Embryonic facial prominence (tissue), 1 donor: ENCODE data around the gene PSEN1.

ENCODE experiments used
- DNase-seq: peaks from one replicate; pipeline ENCODE4 v3.0.0-alpha.2; 2016; ENCODE audit errors: extremely low spot score

Gene PSEN1

GRCh38 chr14:73217411-73217810, 81.1 kb downstream of the PSEN1 start:
- no peak for DNase-seq

DNA sequence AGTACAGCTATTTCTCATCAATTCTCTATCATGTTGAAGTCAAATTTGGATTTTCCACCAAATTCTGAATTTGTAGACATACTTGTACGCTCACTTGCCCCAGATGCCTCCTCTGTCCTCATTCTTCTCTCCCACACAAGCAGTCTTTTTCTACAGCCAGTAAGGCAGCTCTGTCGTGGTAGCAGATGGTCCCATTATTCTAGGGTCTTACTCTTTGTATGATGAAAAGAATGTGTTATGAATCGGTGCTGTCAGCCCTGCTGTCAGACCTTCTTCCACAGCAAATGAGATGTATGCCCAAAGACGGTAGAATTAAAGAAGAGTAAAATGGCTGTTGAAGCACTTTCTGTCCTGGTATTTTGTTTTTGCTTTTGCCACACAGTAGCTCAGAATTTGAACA, 83.8 kb downstream of the PSEN1 start:
- no peak for DNase-seq

DNA sequence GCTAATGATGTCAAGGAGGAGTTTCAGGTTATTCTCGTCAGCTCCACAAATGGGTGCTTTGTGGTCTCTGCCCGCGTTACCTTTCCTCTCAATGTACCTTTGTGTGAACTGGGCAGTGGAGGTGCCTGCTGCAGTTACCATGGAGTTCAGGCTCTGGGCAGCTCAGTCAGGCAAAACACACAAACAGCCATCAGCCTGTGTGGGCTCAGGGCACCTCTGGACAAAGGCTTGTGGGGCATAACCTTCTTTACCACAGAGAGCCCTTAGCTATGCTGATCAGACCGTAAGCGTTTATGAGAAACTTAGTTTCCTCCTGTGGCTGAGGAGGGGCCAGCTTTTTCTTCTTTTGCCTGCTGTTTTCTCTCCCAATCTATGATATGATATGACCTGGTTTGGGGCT, 84.3 kb downstream of the PSEN1 start:
- no peak for DNase-seq

DNA sequence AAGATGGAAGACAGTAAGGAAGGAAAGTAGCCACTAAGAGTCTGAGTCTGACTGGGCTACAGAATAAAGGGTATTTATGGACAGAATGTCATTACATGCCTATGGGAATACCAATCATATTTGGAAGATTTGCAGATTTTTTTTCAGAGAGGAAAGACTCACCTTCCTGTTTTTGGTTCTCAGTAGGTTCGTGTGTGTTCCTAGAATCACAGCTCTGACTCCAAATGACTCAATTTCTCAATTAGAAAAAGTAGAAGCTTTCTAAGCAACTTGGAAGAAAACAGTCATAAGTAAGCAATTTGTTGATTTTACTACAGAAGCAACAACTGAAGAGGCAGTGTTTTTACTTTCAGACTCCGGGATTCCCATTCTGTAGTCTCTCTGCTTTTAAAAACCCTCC, 85.6 kb downstream of the PSEN1 start:
- no peak for DNase-seq

- DNase-seq: no peak
Observed at GRCh38 chr14:73223049-73223448, 86.7 kb downstream of the PSEN1 start.

GRCh38 chr14:73225496-73225895, 89.2 kb downstream of the PSEN1 start:
- no peak for DNase-seq

DNA sequence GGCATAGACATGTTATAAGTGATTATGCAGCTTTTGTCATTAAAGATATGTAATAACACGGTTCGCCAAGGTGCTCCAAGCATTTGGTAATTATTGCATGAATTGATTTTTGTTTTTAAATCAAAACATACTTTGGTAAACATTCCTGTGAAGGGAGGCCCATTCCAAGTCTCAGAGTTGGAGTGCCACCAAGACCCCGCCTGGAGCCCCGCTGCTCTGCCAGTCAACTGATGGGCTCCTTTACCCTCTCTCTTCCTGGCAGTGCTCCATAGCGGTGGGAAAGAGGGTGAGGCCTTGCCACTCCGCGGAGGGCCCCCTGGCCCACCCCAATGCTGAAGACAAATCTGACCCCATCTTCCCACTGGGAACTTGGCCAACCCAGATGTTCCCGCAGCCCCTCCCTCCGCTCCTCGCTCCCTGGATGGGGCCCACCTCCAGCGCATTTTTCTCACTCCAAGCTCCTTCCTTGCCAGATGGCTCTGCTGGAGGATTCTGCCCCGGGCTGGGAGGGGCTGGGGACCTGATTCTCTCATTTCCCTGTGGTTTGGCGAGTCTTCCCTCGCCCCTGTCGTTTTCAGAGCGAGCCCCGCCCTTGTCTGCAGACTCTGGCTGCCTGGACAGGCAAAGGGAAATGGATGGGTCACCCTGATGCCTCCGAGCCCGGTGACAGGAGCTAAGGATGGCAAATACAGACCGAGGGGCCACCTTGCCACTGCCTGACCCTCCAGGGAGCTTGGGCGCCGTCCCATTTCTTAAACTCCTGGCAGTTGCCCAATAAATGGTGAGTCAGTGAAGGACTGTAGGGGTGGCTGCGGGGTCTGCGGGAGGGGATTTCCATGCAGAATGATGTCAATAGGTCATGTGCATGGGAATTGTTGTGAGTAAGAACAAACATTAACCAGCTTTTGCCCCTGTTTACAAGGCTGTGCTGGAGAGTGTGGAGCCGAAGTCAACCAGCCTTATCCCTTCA, 91.8 kb downstream of the PSEN1 start:
- DNase-seq: peak; percentile 61

GRCh38 chr14:73230051-73230450, 93.7 kb downstream of the PSEN1 start:
- no peak for DNase-seq

- no peak for DNase-seq
Observed at GRCh38 chr14:73231981-73232851, 95.9 kb downstream of the PSEN1 start.

- no peak for DNase-seq
Observed at GRCh38 chr14:73232984-73233383, 96.7 kb downstream of the PSEN1 start.

DNA sequence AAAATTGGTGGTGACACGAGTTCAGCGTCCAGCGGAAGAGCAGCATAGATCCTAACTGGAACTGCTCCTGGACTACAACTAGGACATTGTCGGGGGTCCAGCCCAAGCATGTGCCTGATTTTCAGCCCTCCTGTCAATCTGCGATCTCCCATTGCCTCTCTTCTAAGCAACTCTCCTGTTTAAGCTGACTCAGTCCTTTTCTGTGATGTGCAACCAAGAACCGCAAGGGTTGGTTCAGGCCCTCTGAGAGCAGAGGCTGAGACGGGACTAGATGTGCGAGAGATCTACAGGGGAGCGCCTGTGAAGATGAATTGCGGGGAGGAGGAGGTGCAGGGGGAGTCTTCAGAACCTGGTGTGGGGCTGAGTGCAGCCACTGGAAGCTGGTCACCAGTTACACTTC, 97.3 kb downstream of the PSEN1 start:
- DNase-seq: no peak

DNA sequence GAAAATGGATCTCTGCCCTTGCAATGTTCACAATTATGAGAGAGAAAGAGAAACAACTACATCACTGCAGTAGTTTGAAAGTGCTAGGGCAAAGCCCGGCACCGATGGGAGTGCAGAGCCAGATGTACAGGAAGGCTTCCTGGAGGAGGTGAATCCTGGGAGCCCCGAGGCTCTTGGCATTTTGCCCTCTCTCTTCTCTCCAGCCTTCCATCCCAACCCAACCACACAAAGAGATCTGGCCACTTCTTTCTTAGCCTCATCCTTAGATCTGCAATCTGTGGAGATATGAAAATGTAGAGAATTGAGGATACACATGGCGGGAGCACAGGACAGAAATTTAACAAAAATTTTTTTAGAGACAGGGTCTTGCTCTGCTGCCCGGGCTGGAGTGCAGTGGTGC, 97.7 kb downstream of the PSEN1 start:
- no peak for DNase-seq

GRCh38 chr14:73234586-73235394, 98.5 kb downstream of the PSEN1 start:
- DNase-seq: no peak

GRCh38 chr14:73235531-73236155, 99.3 kb downstream of the PSEN1 start:
- no peak for DNase-seq

GRCh38 chr14:73236157-73236556, 99.8 kb downstream of the PSEN1 start:
- no peak for DNase-seq

DNA sequence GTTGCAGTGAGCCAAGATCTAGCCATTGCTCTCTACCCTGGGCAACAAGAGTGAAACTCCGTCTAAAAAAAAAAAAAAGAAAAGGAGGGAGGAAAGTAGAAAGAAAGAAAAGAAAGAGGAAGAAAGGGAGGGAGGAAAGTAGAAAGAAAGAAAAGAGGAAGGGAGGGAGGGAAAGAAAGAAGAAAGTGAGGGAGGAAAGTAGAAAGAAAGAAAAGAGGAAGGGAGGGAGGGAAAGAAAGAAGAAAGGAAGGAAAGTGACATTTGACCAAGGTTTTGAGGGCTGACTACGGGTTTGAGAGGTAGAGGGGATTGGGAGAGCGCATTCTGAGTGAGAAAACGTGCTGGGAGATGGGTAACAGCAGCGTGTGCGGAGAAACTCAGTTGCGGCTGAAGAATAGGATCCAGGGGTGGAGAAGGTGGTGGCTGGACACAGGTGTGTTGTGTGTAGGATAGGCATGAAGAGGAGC, 100.5 kb downstream of the PSEN1 start:
- DNase-seq: no peak

DNA sequence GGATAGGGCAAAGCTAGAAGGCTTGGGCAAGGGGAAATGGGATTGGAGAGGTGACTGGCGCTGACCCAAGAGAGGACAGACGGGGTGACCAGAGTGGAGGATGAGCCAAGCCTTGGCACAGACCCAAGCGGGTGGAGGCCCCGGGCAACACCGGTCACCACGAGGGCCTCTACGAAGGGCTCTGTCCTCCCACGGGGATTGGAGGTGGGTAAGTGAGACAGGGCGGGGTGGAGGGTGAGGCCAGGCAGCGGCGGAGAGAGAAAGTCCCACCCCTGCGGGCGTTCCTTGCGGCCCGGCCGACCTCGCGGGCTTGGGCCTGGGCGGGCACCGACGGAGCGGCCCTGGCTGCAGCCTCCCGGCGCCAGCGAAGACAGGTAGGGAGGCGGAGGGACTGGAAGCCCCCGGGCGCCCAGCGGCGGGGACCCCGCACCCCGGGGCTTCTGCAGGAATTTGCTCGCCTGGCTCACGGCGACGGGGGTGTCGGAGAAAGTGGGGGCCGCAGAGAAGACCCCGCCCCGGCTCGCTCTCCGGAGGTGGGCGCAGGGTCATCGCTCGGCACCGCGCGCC, 101.0 kb downstream of the PSEN1 start, which contains the start of gene PAPLN:
PAPLN (plus strand) TSS at position 288 of the 567 bp plus-strand sequence. CDS start 2,273 bp downstream, outside the sequence.
- DNase-seq: no peak

DNA sequence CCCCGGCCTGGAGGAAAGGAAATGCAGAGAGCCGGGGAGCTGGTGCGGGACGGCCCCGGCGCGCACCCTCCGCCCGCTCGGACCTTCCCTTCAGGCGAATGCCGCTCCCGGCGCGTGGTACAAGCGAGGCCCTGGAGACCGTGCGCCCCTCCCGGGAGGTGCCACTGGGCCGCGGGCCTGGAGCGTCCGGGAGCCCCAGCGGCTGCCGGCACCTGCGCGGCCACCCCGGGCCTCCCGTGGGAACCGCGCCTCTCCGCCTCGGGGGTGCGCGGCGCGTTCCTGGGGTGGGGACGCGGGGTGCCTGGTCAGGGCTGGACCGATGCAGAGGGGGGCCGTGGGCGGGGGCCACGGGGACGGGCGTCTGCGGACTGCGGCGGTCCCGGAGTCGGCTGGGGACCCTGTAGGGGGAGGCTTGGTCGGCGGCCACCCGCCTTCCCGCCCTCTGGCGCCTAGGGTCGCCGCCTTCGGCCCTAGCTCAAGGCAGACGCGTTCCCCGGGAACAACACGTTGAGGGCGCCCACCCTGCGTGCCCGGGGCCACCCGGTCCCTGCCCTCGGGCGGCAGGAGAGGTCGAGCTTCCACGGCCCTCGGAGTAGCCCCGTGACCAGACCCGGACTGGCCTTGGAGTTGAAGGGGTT, 101.6 kb downstream of the PSEN1 start:
- DNase-seq: no peak

- no peak for DNase-seq
Observed at GRCh38 chr14:73238424-73238852, 102.1 kb downstream of the PSEN1 start.

DNA sequence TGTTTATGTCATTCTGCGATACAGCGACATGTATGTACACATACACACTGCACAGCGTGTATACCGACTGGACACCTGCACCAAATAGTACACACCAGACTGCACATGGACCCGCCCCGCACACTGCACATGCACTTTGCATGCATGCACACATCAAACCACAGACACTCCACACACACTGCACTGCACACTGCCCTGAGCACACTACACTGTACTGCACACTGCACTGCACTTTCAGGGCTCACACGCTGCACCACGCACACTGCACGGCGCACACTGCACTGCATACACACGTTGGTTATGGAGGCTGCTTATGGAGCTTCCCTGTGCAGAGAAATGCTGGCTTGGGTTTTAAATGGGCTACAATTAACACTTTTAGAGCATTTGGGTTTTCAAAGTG, 102.6 kb downstream of the PSEN1 start:
- no peak for DNase-seq
